TTC549 (cell line): ENCODE results near the gene HS3ST4.

Experiments used
- FAIRE-seq: peaks from 2 replicates; lab custom pipeline; 2012; peaks lifted over from hg19 to GRCh38; lab: Jason Lieb, UNC

HS3ST4 gene

DNA sequence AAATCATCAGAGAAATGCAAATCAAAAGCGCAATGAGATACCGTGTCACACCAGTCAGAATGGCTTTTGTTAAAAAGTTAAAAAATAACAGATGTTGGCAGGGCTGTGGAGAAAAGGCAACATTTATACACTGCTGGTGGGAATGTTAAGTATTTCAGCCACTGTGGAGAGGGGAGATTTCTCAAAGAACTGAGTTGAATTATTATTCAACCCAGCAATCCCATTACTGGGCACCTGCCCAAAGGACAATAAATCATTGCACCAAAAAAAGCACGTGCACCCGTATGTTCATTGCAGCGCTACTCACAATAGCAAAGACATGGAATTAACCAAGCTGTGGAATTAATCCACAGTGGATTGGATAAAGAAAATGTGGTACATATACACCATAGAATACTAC is 204.7 kb downstream of the HS3ST4 start:
- FAIRE-seq, result no peak

GRCh38 chr16:25897702-25898101 is 205.9 kb downstream of the HS3ST4 start:
- FAIRE-seq, result no peak

DNA sequence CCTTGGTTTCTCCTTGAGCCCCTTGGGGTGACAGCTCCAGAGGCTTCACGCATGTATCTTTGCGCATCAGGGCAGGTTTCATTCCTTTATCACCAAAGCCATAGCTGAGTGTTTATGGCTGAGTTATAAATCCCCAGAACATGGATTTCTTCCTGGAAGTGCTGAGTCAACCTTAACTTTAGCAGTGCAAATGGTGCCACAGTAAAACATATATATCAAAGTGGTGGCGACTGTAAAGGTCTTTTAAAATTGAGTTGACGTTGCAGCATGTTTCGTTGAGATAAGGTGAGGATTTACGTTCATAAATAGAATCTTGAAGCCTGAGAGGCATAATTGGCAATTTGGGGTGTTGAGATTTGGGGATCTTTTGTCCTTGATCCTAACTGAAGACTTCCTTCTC is 214.1 kb downstream of the HS3ST4 start:
- no peak for FAIRE-seq

DNA sequence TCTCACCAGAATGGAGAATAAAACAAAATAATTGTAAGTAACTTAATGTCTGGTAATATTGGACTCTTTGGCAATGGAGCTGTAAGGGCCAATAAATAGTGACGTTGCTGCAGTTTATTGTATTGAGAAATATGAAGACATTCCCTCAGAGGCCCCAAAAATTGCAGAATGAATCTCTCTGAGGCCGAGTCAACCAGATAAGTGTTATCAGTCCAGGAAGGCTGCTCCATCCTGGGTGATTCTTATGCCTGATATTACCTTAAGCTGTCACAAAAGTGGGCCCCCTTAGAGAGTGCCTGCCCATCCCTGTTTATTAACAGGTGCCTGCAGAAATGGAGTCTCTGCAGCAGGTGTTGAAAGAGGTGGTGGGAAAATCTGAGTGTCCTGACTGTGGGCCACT is 219.2 kb downstream of the HS3ST4 start:
- FAIRE-seq, result no peak

DNA sequence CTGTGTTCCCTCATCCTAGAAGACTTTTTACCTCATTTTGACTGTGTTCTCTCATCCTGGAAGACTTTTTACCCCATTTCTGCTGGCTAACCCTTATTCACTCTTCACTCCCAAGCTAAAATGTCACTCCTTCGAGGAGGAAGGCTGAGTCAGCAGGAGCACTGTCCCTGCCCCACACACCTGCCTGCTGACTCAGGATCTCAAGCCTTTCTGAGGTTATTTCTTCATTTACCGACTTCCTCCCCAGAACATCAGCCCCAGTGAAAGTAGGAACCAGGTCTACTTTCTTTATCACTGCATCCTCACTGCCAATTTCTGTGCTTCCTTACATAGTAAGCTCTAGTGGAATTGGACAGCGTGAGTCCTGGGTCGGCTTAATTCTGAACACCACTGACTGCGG is 220.6 kb downstream of the HS3ST4 start:
- no peak for FAIRE-seq

- FAIRE-seq, result no peak
Observed at GRCh38 chr16:25914357-25914962, 222.7 kb downstream of the HS3ST4 start.

DNA sequence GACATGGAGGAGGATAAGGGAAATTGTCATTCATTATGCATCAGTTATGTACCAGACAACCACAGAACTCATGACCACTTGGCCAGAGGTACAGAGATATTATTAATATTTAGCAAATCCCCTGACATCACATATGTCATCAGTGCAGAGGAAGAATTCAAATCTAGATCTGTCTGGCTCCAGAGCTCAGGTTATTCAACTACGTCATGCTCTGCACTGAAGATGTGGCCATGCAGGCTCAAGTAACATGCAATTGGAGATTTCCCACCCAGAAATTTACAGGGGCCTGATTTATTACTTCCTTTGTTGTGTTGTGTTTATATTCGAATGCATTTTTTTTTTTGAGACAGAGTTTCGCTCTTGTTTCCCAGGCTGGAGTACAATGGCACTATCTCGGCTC is 224.3 kb downstream of the HS3ST4 start:
- FAIRE-seq, result no peak

DNA sequence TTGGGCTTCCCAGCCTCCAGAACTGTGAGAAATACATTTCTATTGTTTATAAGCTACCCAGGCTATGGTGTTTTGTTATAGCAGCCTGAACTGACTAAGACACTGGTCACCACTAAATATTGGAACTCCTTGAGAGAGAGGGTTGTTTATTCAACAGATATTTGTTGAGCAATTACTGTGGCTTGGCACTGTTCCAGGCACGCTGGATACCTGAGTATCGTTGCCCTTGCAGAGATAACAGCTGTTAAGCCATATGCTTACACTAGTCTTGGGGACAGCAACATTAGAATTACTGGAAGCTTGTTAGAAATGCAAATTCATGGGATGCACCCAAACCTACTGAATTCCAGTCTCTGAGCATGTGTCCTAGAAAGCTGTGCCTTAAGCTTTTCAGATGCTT is 230.7 kb downstream of the HS3ST4 start:
- FAIRE-seq, result no peak

- no peak for FAIRE-seq
Observed at GRCh38 chr16:25925421-25925820, 233.7 kb downstream of the HS3ST4 start.

- FAIRE-seq, result no peak
Observed at GRCh38 chr16:25931473-25932035, 239.8 kb downstream of the HS3ST4 start.

DNA sequence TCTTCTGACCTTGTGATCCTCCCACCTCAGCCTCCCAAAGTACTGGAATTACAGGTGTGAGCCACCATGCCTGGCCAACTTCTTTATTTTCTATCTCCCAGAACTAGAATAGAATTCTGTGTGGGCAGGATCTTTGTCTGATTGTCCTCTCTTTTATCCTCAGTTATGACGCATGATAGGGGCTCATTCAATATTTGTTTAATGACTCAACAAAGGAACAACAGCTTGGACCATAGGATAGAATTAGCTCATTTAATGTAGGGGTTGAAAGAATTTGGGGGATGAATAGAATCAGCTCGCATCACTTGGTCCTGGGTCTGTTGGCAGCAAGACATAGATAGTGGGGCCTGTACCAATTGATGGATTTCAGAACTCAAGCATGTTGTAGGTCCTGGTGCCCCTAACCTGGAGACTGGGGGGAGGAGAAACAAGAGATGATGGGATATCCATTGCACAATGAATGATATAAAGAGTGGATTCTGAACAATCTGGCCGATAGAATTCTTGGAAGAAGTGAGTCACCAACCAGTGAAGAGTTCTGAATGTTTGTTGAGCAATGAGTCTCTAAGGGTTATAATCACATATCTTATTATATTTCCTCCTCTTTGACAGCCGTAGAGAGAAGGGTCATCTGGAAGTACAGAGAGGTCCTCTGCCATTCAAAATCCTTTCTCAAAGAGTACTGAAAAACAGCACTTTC is 250.2 kb downstream of the HS3ST4 start:
- no peak for FAIRE-seq

DNA sequence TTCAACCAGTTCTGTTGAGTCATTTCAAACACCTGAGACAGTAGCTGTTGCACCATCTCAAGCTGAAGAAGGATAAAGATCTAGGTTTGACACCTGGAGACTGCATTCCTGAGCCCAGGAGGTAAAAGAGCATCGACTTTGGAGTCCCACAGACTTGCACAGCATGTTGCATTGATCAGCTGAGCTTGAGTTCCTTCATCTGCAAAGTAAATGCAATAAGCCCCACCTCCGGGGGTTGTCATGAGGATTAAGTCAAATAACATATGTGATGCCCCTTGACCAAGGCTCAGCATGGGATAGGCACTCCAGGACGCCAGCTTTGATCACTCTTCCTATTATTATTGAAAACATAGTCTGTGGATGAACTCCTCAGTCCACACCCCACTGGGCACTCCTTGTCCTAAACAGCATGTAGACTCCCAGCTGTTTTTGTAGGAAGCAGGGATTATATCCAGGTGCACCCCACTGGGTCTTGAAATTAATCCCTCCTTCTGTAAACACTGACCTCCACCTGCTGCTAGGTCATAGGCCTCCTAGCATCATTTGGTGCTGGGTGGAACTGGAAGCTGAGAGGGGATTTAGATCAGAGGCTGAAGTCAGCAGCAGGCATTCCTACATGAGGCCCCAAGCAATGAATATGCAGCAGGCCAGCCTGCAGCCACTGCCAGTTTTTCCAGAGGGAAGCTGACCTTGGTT is 259.0 kb downstream of the HS3ST4 start:
- FAIRE-seq, result no peak

DNA sequence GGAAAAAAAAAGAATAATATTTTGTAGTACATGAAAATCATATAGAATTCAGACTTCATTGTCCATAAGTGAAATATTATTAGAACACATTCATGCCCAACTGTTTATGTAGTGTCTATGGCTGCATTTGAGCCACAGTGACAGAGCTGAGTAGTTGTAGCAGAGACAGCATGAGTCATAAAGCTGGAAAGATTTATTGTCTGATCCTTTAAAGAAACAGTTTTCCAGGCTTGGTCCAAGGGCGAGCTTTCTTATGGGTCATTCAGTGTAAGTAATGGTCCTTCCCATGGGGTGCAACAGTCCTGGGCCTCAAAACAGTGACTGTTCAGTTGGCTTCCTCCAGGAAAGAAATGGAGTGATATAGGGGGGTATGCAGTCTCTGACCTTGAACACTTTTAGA is 260.2 kb downstream of the HS3ST4 start:
- FAIRE-seq, result no peak

DNA sequence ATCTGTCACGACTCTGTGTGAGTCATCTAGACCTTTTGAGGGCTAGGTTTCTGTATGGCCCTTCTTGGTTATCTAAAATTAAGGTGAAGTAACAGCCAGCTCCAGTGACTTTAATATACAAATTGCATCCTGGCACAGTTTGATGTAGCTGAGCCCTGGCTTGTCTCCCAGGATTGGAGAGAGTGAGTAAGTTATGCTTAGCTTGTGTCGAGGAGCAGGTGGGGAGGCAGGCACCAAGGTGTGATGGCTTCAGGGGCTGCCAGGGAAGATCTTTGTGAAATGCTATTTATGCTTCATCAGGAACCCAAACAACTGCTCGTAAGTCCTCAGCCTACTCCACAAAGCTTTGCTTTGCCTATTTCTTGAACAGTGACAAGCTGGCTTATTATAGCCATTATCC is 261.2 kb downstream of the HS3ST4 start:
- FAIRE-seq, result no peak

DNA sequence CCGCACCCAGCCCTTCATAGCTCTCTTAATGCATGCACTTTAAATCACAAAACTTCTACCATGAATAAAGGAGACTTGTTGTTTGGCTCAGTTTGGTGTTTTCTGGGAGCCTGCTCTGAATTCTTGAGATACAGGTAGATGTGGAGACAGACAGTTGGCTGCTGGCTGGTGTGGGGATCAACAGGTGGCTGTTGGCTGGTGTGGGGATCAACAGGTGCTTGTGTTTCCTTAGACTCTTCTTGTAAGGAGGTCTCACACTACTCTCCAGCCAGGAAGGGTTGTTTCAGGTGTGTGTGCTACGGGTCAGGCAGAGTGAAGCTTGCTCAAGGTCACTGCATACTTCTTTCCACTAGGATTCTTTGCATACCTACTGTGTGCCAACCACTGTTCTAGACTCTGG is 265.9 kb downstream of the HS3ST4 start:
- no peak for FAIRE-seq

DNA sequence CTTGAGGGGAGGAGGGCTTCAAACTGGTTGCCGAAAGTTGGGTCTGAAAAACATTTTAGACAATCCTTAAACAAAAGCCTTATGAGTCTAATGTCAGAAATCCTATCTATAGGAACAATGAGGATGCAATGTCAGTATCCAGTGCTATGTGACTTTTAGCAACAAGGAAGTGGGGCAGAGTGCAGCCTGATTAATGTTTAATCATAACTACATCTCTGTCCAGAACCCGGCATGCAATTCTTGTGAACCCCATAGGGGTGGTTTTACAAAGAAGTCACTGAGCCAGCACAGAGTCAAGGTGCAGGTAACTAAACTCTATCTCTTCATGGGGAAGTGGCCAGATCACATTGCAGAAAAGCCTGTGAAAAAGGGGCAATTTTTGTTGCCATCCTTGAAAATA is 267.5 kb downstream of the HS3ST4 start:
- FAIRE-seq, result no peak

DNA sequence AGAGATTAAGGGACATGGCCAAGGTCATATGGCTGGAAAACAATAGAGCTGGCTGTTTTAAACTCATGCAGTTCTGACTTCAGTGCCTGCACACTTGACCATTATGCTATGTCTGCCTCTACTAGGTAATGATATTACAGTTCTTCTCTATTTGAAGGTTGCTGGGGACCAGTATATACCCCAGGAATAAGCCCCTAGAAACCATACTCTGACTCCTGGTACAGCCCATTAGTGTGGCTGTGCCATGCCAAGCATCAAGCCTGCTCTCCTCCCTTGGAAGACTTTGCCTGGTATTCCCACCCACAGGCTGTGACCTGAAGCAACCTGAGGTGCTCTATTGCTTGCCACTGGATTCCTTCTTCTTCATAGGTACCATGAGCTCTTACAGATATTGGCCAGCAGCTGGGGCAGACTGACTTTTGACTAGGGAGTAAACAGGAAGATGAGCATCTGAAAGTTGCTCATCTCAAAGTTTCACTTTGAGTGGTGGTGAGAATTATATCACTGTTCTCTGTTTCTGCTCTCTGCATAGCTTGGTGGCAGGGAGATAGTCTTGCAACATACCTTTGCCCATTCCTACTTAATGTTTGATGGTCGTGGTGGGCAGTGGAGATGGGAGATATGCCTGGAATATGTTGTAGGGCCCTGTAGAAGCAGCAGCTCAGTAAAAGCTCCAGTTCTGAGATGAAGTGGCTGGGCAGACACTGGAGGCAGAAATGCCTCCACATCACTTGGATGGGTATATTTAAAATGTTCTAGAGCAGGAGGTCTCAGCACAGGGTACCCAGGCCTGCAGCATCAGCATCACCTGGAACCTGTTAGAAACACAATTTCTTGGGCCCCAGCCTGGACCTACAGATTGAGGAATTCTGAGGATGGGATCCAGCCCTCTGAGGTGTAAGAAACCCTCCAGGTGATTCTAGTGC is 274.7 kb downstream of the HS3ST4 start:
- FAIRE-seq, result no peak

- FAIRE-seq, result no peak
Observed at GRCh38 chr16:25977121-25977520, 285.4 kb downstream of the HS3ST4 start.

- no peak for FAIRE-seq
Observed at GRCh38 chr16:25978218-25978617, 286.5 kb downstream of the HS3ST4 start.

DNA sequence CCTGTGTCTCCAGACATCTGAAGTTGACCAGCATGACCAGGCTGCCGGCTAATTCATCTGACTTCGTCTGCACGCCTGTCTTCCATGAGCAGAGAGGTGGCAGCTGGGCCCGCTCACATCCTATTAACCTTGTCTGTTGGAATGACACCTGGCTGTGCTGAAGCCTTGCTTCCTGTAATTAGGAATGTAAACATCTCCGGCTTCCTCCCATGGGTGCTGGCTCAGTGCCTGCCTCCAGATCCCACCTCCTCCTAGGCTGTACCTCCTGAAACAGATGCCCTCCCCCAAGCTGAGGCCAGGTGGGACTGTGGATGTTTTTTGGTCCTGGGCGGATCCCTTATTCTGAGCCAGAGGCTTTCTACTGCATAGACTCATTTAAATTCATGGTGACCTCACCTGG is 296.3 kb downstream of the HS3ST4 start:
- FAIRE-seq, result no peak

- no peak for FAIRE-seq
Observed at GRCh38 chr16:25988882-25989281, 297.1 kb downstream of the HS3ST4 start.

DNA sequence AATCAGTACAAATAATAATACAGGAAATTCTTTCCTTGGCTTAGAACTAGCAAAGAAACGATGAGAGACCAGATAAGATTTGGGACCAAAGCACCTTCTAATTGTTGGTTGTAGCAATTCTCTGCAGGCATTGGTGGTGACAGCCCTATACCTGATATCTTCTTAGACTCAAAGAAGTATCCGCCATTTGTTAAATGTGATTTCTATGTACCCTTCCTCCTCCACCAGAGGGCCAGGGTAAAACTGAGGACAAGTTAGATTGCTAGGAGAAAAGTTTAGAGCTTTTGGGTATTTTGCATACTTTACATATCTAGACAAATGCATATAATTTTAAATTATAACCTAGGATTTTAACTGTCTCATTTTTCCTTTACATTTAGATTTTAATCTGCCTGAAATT is 304.3 kb downstream of the HS3ST4 start:
- no peak for FAIRE-seq
